Prostate gland (tissue), 2 donors: ENCODE results near the gene CCNJL.

Experiments used
- POLR2A ChIP-seq: fragments of 450-650 bp; IDR thresholded peaks from one replicate; pipeline ENCODE4 v1.6.1; 2016; ENCODE audit warnings: antibody characterized with exemption, mild to moderate bottlenecking
- TF ChIP-seq, protein P1 (sequence below), 4 experiments: fragments of 200-600 bp in 2 of 4; fragments of 450-650 bp in 2 of 4; sonication (generic) in 2 of 4; IDR thresholded peaks; 1 replicate in 3 of 4; 2 replicates in 1 of 4; pipeline ENCODE4 v1.5.1; 2016 to 2019; ENCODE audit warnings: antibody characterized with exemption in 4 of 4, mild to moderate bottlenecking in 2 of 4, moderate library complexity in 2 of 4

DNA sequence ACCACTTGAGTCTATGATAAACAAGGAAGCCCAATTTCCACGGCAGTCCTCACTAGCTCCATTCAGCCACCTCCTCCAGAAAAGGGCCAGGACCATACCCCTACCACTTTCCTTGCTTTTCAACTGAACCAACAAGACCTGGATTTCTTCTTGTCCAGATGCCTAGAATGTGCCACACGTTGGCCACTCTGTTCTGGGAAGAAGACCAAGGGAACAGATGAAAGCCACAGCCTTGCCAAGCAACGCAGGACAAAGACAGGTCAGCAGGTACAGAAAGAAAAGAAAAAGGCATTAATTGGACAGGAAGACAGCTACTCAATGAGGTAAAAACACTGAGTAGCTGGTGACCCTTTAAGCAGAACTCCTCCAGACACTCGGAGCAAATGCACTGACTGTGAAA lies 2.2 kb downstream of the CCNJL start:
- TF ChIP-seq, protein P1, sequence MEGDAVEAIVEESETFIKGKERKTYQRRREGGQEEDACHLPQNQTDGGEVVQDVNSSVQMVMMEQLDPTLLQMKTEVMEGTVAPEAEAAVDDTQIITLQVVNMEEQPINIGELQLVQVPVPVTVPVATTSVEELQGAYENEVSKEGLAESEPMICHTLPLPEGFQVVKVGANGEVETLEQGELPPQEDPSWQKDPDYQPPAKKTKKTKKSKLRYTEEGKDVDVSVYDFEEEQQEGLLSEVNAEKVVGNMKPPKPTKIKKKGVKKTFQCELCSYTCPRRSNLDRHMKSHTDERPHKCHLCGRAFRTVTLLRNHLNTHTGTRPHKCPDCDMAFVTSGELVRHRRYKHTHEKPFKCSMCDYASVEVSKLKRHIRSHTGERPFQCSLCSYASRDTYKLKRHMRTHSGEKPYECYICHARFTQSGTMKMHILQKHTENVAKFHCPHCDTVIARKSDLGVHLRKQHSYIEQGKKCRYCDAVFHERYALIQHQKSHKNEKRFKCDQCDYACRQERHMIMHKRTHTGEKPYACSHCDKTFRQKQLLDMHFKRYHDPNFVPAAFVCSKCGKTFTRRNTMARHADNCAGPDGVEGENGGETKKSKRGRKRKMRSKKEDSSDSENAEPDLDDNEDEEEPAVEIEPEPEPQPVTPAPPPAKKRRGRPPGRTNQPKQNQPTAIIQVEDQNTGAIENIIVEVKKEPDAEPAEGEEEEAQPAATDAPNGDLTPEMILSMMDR (IDR thresholded peaks at IDR 0.05), result no peak
- no peak for TF ChIP-seq POLR2A
